HG03097 (cell line): ENCODE results near the gene RND1.
"Not testable (repeated sequence)": the region's sequence is repeated elsewhere in the genome, so short reads cannot be mapped to it uniquely, and the experiment has no call there.

Experiments
- ATAC-seq: cut with Tn5 transposase; IDR thresholded peaks from one replicate; pipeline ENCODE4 v1.9.1; 2021; ENCODE audit not compliant: unreplicated experiment, low FRiP score

Gene RND1

DNA sequence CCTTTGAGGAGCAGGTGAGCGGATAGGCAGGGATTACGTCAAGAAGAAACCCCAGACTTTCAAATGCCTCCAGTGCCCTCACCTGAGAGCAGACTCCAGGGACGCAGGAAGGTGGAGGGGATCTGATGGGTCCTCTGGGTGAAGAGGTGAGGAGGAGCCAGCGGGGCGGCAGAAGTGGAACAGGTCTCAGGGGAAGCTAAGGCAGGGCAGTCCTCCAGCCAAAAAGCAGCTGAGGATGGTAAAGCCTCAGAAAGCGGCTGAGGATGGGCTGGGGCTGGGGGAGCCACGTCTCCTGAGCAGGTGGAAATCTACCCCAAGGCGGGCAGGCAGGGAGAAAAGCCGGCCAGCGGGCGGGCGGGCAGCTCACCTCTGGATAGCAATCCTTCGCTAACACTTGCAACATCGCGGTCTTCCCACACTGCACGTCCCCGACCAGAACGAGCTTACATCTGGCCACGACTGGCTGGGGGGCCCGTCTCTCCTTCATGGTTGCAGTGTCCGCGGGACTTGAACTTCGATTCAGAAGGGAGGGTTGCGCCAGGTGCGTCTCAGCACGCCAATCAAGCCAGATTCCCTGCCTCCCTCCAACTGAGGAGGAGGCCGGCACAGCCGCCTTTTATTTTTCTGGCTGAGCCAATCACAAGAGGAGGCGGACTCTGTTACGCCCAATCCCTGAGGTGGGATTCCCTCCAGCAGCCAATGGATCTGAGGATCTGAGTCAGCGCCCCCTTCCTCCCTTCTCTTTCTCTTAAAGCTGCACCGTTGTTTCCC lies at the start of gene RND1:
Gene RND1, minus strand, starts transcription at position 590 of the 771 bp plus-strand sequence. Its CDS starts 103 bp downstream, at position 487.
- ATAC-seq, result peak; percentile 88

- ATAC-seq, result no peak
Observed at GRCh38 chr12:48910196-48910595, 44.5 kb upstream of the RND1 start.

- ATAC-seq, result not testable (repeated sequence)
Observed at GRCh38 chr12:48909698-48910097, 44.0 kb upstream of the RND1 start.

GRCh38 chr12:48907245-48907644 lies 41.6 kb upstream of the RND1 start:
- ATAC-seq, result no peak

GRCh38 chr12:48903982-48904411 lies 38.3 kb upstream of the RND1 start:
- ATAC-seq, result no peak

DNA sequence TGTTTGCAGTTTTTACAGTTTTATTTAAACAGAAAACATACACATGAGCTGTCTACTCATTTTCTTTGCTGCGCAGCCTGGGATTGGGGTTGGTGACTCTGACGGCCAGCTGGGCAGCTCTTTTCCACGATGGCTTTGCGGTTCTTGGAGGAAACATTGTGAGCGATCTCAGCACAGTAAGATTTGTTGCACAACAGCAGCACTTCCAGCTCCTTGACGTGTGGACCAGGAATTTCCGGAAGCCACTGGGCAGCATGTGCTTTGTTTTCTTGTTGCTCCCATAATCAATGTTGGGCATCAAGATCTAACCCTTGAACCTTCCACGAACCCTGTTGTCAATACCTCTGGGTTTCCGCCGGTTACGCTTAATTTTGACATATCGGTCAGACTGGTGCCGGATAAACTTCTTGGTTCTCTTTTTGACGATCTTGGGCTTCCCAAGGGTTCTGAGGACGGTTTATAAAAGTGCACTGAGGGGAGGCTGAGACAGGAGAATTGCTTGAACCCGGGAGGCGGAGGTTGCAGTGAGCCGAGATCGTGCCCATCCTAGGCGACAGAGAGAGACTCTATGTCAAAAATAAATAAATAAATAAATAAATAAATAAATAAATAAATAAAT lies 37.8 kb upstream of the RND1 start:
- ATAC-seq, result no peak

- no peak for ATAC-seq
Observed at GRCh38 chr12:48901278-48901677, 35.6 kb upstream of the RND1 start.

GRCh38 chr12:48899651-48900050 lies 34.0 kb upstream of the RND1 start:
- no peak for ATAC-seq

- ATAC-seq, result no peak
Observed at GRCh38 chr12:48894271-48894670, 28.6 kb upstream of the RND1 start.

GRCh38 chr12:48890657-48891418 lies 25.2 kb upstream of the RND1 start:
- no peak for ATAC-seq

DNA sequence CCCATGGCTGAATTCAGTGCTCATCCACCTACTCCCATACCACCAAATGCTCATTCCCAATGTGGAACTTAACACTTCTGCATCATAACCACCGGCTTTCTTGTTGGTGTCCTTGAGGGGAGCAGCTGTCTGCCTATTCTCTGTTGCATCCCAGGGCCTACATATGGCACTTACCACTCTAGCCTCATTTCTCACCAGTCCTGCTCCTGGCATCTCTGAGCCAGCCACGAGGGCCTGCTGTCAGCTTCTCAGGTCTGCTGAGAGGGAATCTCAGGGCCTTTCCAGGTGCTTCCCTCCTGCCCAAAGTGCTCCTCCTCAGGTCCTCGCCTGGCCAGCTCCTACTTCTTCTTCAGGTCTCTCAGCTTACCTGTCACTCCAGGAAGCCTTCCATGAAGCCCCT lies 24.0 kb upstream of the RND1 start:
- no peak for ATAC-seq

- ATAC-seq, result no peak
Observed at GRCh38 chr12:48883305-48884161, 17.9 kb upstream of the RND1 start.

DNA sequence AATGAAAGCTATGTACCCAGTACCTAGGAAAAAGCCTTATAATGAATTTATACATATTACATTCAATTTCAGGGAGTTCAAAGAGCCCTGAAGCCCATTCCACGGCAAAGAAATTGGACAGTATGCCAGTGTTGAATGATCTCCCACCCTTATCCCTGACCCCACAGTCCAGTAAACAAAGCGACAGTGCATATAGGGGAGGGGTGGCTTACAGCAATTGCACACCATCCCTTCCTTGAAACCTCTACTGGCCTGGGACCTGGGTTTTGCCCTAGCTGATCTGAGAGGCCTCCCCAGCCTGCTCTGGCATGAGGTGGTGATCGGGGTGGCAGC lies 17.3 kb upstream of the RND1 start:
- ATAC-seq, result no peak

- no peak for ATAC-seq
Observed at GRCh38 chr12:48882315-48882687, 16.6 kb upstream of the RND1 start.

DNA sequence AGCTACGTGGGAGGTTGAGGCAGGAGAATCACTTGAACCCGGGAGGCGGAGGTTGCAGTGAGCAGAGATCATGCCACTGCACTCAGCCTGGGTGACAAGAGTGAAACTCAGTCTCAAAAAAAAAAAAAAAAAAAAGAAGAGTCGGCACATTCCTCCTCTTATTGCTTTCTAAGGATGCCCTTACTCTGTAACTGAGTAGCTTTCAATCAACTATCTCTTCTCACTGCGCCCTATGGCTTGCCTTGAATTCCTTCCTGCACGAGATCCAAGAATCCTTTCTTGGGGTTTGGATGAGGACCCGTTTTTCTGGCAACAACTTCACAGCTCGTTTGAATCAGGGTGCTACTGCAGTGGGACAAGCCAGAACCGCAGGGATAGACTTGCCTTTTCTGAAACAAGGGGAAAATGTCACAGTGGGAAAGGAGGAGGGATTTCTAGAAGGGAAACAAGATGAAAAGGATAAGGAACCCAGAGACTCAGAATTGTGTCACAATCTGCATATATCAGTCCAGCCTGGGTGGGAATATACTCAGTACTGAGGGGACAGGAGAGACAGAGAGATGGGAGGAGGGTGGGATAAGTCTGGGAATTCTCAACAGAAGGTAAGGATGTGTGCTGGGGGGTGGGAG lies 16.1 kb upstream of the RND1 start:
- ATAC-seq, result no peak

DNA sequence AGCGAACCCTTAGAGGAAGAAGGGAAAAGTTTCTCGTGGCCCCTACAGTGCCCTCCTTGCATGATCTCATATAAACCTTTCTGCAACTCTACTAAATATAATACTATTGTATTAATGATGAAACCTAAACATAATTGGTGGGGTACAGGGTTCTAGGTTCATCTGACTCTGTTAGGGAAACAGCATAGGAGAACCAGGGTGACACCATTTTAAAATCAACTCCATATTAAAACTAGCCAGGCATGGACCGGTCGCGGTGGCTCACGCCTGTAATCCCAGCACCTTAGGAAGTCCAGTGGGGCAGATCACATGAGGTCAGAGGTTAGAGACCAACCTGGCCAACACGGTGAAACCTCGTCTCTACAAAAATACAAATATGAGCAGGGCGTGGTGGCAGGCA lies 15.0 kb upstream of the RND1 start:
- ATAC-seq, result no peak

DNA sequence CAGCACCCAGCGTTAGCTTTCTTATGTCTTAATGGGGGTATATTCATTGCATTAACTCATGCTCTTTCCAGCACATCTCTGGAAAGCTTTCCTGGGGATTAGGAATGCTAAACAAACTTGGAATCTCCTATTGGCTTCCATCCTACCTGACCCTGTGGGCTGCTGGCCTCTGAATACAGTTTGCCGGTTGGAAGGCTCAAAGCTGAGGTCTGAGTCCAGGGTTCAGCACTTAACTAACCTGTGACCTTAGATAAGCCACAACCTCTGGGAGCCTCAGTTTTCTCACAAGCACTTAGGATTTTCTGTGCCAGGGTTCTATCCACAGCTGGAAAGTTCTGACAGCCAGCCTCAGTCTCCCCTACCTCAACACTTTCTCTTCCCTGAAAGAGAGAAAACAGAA lies 12.9 kb upstream of the RND1 start:
- ATAC-seq, result no peak

DNA sequence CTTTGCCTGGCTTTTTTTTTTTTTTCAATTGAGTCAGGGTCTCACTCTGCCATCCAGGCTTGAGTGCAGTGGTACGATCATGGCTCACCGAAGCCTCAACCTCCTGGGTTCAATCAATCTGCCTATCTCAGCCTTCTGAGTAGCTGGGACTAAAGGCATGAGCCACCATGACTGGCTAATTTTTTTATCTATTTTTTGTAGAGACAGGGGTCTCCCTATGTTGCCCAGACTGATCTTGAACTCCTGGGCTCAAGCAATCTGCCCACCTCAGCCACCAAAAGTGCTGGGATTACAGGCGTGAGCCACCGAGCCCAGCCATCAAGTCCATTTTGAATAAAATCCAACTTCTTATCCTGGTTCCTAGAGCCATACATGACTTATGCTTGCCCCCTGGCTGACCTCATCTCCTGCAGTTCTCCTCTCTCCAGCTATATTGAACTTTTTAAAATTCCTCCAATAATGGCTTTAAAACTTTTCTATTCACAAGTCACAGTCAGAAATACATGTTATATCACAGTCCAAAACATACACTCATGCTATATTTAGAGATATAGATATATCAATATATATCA lies 10.4 kb upstream of the RND1 start:
- no peak for ATAC-seq

DNA sequence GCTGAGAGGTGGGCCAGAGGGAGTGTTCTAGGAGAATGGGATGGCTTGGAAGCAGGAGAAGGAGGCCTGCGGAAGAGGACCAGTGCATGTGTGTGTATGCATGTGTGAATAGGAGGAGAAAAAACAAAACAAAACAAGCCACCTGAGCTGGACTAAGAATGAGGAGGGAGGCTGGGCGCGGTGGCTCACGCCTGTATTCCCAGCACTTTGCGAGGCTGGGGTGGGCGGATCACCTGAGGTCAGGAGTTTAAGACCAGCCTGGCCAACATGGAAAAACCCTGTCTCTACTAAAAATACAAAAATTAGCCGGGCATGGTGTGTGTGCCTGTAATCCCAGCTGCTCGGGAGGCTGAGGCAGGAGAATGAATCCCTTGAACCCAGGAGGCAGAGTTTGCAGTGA lies 7.9 kb upstream of the RND1 start:
- ATAC-seq, result not testable (repeated sequence)

DNA sequence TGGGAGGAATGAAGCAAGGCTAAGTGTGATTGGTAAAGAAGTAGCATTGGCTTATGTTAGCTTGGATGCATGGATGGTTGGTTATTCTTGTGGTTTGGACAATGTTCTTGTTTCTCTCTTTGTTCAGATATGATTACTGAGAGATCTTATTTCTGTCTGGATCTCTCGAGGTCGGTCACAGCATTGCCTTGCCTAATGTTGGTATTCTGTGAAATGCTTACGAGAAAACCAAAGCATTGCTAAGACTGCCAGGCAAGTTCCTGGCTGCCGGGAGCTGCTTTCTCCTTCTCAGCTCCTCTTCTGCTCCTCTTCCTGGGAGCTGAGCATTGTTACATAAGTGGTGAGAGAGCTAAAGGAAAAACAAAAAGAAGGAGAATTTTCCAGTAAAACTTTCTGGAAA lies 7.4 kb upstream of the RND1 start:
- ATAC-seq, result no peak
